GM21360 (cell line): ENCODE data around the gene IBSP.

Experiments used
- ATAC-seq: cut with Tn5 transposase; IDR thresholded peaks from one replicate; pipeline ENCODE4 v1.9.1; 2021; ENCODE audit warnings: mild to moderate bottlenecking, moderate library complexity; ENCODE audit not compliant: unreplicated experiment

IBSP gene

GRCh38 chr4:87838205-87838604 lies 38.9 kb downstream of the IBSP start:
- ATAC-seq, result no peak

DNA sequence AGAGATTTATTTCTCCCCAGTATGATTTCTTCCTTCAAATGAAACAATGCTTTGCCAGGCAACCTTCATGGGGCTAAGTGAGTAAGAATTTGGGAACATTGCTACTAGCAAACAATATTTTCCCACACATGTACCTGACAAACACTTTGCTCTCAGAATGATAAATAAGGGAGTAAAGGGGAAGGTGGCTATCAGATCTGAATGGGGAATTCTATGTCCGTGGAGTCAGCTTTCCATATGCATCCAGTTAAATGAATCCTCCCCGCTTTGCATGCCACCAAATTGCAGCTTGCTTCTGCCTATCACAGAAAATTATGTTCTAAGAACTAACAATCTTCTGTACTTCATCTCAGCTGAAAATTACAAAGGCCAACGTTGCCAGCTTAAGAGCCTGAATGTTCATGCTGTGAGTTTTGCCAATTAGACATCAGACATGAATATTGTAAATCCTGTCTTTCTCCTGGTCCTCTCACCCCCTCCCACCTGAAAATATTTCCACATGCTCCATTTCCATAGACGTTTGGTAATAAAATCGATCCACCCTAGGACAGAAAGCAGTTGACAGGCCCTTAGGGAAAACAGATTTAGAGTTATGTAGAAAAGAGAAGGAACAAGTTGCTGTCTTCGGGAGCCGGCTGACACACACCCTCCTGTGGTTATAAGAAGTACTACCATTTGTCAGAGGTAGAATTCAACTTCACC lies 39.7 kb downstream of the IBSP start:
- ATAC-seq, result no peak

DNA sequence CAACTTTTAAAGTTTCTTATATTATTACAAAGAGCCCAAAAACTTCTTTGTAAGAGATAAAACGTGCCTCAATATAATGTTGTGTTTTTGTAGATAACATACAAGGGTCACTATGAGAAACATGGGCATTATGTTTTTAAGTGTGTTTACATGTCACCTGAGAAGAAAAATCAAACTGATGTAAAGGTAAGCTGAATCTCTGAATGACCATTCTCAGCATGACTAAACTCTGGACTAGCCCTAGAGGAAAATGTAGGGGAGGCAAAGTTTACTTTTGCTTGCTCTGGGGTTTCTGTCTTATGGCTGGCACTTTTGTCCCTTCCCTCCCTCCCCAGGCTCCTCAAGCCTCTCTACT lies 40.2 kb downstream of the IBSP start:
- no peak for ATAC-seq

DNA sequence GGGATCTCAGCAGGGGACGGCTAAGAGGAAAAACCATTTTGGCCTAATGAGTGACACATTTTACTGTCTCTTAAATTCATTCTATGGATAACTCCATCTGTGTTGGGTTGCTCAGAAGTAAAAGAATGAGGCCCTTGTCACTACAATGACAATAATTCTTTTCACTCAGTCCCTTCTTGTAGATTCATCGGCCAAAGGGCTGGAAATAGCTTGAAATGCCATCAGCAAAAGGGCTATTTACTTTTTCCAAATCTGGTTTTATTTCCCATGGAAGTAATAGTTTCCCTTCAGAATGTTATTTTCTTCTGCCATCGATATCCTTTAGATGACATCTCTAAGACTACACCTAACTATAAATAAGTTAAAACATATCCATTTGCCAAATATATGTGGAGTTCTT lies 40.8 kb downstream of the IBSP start:
- no peak for ATAC-seq

GRCh38 chr4:87843936-87844335 lies 44.6 kb downstream of the IBSP start:
- no peak for ATAC-seq

GRCh38 chr4:87844452-87844851 lies 45.1 kb downstream of the IBSP start:
- ATAC-seq, result no peak

GRCh38 chr4:87846226-87846625 lies 46.9 kb downstream of the IBSP start:
- no peak for ATAC-seq

GRCh38 chr4:87848622-87849351 lies 49.4 kb downstream of the IBSP start:
- ATAC-seq, result no peak

GRCh38 chr4:87849612-87850011 lies 50.3 kb downstream of the IBSP start:
- ATAC-seq, result no peak

DNA sequence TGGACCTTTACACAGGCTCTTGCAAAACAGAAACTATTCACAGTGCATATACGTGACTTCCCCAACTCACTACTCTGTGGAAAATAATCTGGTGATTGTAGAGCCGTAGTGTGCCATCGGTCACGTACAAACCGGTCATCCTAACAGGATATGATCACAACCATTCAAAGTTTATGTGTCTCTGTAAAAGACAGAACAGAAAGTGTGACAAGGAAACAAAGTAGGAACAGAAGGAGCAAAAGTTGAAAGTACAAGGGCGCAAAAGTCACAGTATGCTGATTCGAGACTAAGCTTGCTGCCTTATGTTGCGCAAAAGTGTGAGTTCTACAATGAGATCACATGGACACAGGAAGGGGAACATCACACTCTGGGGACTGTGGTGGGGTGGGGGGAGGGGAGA lies 52.0 kb downstream of the IBSP start:
- no peak for ATAC-seq

DNA sequence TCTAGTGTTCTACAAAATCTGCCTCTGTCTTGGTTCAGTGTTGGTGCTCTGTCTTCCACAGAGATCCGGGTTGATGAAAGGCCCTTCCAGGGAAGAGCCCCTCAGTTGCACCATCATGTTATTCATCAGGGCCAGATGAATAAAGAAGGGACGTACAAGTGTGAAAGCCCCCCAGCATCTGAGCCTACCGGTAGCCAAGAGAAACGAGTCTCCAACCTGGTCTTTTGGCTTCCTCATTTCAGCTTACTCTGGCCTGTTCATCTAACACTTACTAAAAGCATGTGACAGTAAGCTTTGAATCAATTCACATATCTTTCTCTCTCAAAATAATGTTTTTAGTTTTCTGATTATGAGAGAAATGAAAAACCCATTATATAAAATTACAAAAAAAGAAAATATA lies 52.6 kb downstream of the IBSP start:
- ATAC-seq, result no peak

GRCh38 chr4:87853108-87853507 lies 53.8 kb downstream of the IBSP start:
- ATAC-seq, result no peak

- no peak for ATAC-seq
These were observed 54.5 kb downstream of the IBSP start for GRCh38 chr4:87853891-87854290.

- no peak for ATAC-seq
These were observed 56.2 kb downstream of the IBSP start for GRCh38 chr4:87855559-87855958.

- no peak for ATAC-seq
These were observed 57.5 kb downstream of the IBSP start for GRCh38 chr4:87856816-87857215.

DNA sequence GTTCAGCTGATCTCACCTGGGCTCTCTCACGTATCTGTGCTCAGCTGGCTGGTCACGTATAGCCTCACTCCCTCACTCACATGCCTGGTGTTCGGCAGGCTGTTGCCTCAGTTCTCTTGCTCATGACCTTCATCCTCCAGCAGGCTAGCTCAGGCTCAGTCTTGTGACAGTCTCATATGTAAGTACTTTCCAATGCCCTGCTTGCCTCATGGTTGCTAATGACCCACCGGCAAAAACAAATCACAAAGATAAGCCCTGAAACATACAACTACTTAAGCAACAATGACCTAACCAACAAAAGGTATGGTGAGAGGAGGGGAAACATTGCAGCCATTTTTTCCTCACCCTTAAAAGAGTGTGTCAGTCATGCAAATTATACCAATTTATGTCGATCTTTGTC lies 58.4 kb downstream of the IBSP start:
- ATAC-seq, result no peak
